Measurements from ENCODE around the gene TPST1.

Gene TPST1

GRCh38 chr7:66326501-66327215 lies 121.5 kb downstream of the TPST1 start:
- Histone ChIP-seq H3K27ac (ENCODE audit: poor library complexity, severe bottlenecking) (peak overlapping the region; percentile 17), H3K4me3 (ENCODE audit: severe bottlenecking) (no peak overlapping the region), H3K9me3 (ENCODE audit: severe bottlenecking) (no peaks in the 10 kb centered on the region), H3K36me3 (ENCODE audit: low read depth) (peaks cover 4% of the 10 kb centered on the region; the same call in 1 of the 2 replicates), H3K27me3 (ENCODE audit: insufficient read depth, poor library complexity, severe bottlenecking) (no peaks in the 10 kb centered on the region), H3K4me1 (ENCODE audit: insufficient read depth, poor library complexity, severe bottlenecking) (peaks cover 8% of the 10 kb centered on the region)
- ATAC-seq (ENCODE audit: low read depth), result peak; percentile 21; the same call in 1 of the 3 replicates
- DNase-seq (ENCODE audit: low spot score), result no peak
- TF ChIP-seq CTCF (IDR thresholded peaks at IDR 0.05; ENCODE audit: poor library complexity, severe bottlenecking), result no peak

- no peak overlapping the region for H3K4me3 ChIP-seq (ENCODE audit: severe bottlenecking)
These were observed 125.8 kb downstream of the TPST1 start for GRCh38 chr7:66330961-66331360.

GRCh38 chr7:66331883-66332282 lies 126.7 kb downstream of the TPST1 start:
- Histone ChIP-seq H3K4me3 (ENCODE audit: severe bottlenecking) (no peak overlapping the region), H3K9me3 (ENCODE audit: severe bottlenecking) (no peaks in the 10 kb centered on the region), H3K27ac (ENCODE audit: poor library complexity, severe bottlenecking) (no peak overlapping the region), H3K4me1 (ENCODE audit: insufficient read depth, poor library complexity, severe bottlenecking) (peaks cover 8% of the 10 kb centered on the region), H3K27me3 (ENCODE audit: insufficient read depth, poor library complexity, severe bottlenecking) (no peaks in the 10 kb centered on the region), H3K36me3 (ENCODE audit: low read depth) (peaks cover 4% of the 10 kb centered on the region; the same call in 1 of the 2 replicates)
- ATAC-seq (ENCODE audit: low read depth) (no peak), DNase-seq (ENCODE audit: low spot score) (no peak)
- TF ChIP-seq CTCF (IDR thresholded peaks at IDR 0.05; ENCODE audit: poor library complexity, severe bottlenecking), result no peak

More at GRCh38 chr7:66330961-66331360, 125.8 kb downstream of the TPST1 start:
- peaks cover 14% of the 10 kb centered on the region for H3K4me1 ChIP-seq (ENCODE audit: insufficient read depth, poor library complexity, severe bottlenecking)
- H3K36me3 ChIP-seq (ENCODE audit: low read depth), result peaks cover 4% of the 10 kb centered on the region; the same call in 1 of the 2 replicates
- H3K27me3 ChIP-seq (ENCODE audit: insufficient read depth, poor library complexity, severe bottlenecking), result no peaks in the 10 kb centered on the region
- no peak for TF ChIP-seq CTCF (IDR thresholded peaks at IDR 0.05; ENCODE audit: poor library complexity, severe bottlenecking)
- no peaks in the 10 kb centered on the region for H3K9me3 ChIP-seq (ENCODE audit: severe bottlenecking)
- ATAC-seq (ENCODE audit: low read depth) (no peak), DNase-seq (ENCODE audit: low spot score) (no peak)
- no peak overlapping the region for H3K27ac ChIP-seq (ENCODE audit: poor library complexity, severe bottlenecking)

GRCh38 chr7:66333443-66333842 lies 128.3 kb downstream of the TPST1 start:
- peaks cover 6% of the 10 kb centered on the region for H3K4me1 ChIP-seq (ENCODE audit: insufficient read depth, poor library complexity, severe bottlenecking)
- H3K36me3 ChIP-seq (ENCODE audit: low read depth), result peaks cover 4% of the 10 kb centered on the region
- H3K9me3 ChIP-seq (ENCODE audit: severe bottlenecking), result no peaks in the 10 kb centered on the region

More at GRCh38 chr7:66333443-66333842, 128.3 kb downstream of the TPST1 start:
- H3K27ac ChIP-seq (ENCODE audit: poor library complexity, severe bottlenecking), result no peak overlapping the region
- no peak for DNase-seq (ENCODE audit: low spot score)
- ATAC-seq (ENCODE audit: low read depth), result no peak
- H3K27me3 ChIP-seq (ENCODE audit: insufficient read depth, poor library complexity, severe bottlenecking), result no peaks in the 10 kb centered on the region
- TF ChIP-seq CTCF (IDR thresholded peaks at IDR 0.05; ENCODE audit: poor library complexity, severe bottlenecking), result no peak
- no peak overlapping the region for H3K4me3 ChIP-seq (ENCODE audit: severe bottlenecking)

Measured in RWPE2 (cell line).